RWPE1 (cell line): ENCODE data around the gene LENG9.

Experiments used
- CTCF ChIA-PET: fragments of 350-600 bp; sonication (Branson Sonifier 250); formaldehyde crosslinking; extraction: SDS; loops from one replicate; lab custom pipeline; 2021; lab: Yijun Ruan, JAX
- POLR2A ChIA-PET: fragments of 400-600 bp; formaldehyde crosslinking; extraction: SDS; loops from one replicate; lab custom pipeline; 2020; ENCODE audit warnings: antibody characterized with exemption; ENCODE audit not compliant: low non-redundant PET; lab: Yijun Ruan, JAX
- DNase-seq: peaks from one replicate; pipeline ENCODE4 v3.0.0; 2012; ENCODE audit warnings: low spot score
- H3K27ac ChIP-seq: fragments of 450-650 bp; 2 replicates; pipeline ENCODE4 v1.5.1; 2017
- CTCF ChIP-seq: fragments of 450-650 bp; conservative IDR thresholded peaks from 2 replicates; pipeline ENCODE4 v1.5.1; 2017; ENCODE audit warnings: low read depth, mild to moderate bottlenecking

Gene LENG9

GRCh38 chr19:54421521-54421920 lies 42.1 kb downstream of the LENG9 start:
- no peak for DNase-seq
- no peak for TF ChIP-seq CTCF
- CTCF ChIA-PET: no interaction called here
- H3K27ac ChIP-seq: no peak overlapping the region
- POLR2A ChIA-PET: no interaction called here

GRCh38 chr19:54421169-54421516 lies 42.4 kb downstream of the LENG9 start:
- no peak for TF ChIP-seq CTCF
- ChIA-PET POLR2A (no interaction called here), CTCF (no interaction called here)
- H3K27ac ChIP-seq: no peak overlapping the region
- DNase-seq: no peak

- no peak for DNase-seq
- POLR2A ChIA-PET: no interaction called here
- H3K27ac ChIP-seq: no peak overlapping the region
- no peak for TF ChIP-seq CTCF
- CTCF ChIA-PET: interaction anchor here (1.6 kb wide), 1 partner anchor 29 kb away, joined by 7 read pairs; no protein-coding TSS in a partner anchor
Observed at GRCh38 chr19:54420383-54421168, 43.0 kb downstream of the LENG9 start.

GRCh38 chr19:54420068-54420382 lies 43.6 kb downstream of the LENG9 start:
- no peak for TF ChIP-seq CTCF
- ChIA-PET POLR2A (no interaction called here), CTCF (interaction anchor here (1.6 kb wide), 1 partner anchor 29 kb away, joined by 7 read pairs; no protein-coding TSS in a partner anchor)
- no peak for DNase-seq
- H3K27ac ChIP-seq: no peak overlapping the region

GRCh38 chr19:54418930-54419800 lies 44.4 kb downstream of the LENG9 start:
- H3K27ac ChIP-seq: no peak overlapping the region
- no peak for DNase-seq
- TF ChIP-seq CTCF: no peak
- ChIA-PET POLR2A (no interaction called here), CTCF (interaction anchor here (0.5 to 1.6 kb wide), 2 partner anchors 9 to 28 kb away, joined by 3 to 7 read pairs; no protein-coding TSS in a partner anchor)

GRCh38 chr19:54418030-54418929 lies 45.3 kb downstream of the LENG9 start:
- no peak for TF ChIP-seq CTCF
- ChIA-PET CTCF (no interaction called here), POLR2A (no interaction called here)
- no peak for DNase-seq
- H3K27ac ChIP-seq: no peak overlapping the region
